Vagina (tissue), 2 donors: ENCODE data around the gene VSTM1.

Source experiments
- POLR2A ChIP-seq, 2 donors: fragments of 450-650 bp; IDR thresholded peaks; one replicate each; pipeline ENCODE4 v1.6.1; 2017; ENCODE audit warnings: antibody characterized with exemption in 2 of 2, mild to moderate bottlenecking in 2 of 2, moderate library complexity in 2 of 2
- POLR2AphosphoS5 ChIP-seq, 2 donors: sonication (generic); formaldehyde crosslinking; IDR thresholded peaks; one replicate each; pipeline ENCODE4 v1.9.0; 2017; ENCODE audit warnings: antibody characterized with exemption in 2 of 2, mild to moderate bottlenecking in 2 of 2, low read depth in 1 of 2; ENCODE audit not compliant: insufficient read depth in 1 of 2
- TF ChIP-seq, protein P1 (sequence below), 3 experiments: fragments of 450-650 bp in 2 of 3; fragments of 200-600 bp in 1 of 3; sonication (generic) in 1 of 3; IDR thresholded peaks; one replicate each; pipeline ENCODE4 v1.5.1; 2017 to 2019; ENCODE audit warnings: antibody characterized with exemption in 3 of 3, mild to moderate bottlenecking in 2 of 3, moderate library complexity in 2 of 3

DNA sequence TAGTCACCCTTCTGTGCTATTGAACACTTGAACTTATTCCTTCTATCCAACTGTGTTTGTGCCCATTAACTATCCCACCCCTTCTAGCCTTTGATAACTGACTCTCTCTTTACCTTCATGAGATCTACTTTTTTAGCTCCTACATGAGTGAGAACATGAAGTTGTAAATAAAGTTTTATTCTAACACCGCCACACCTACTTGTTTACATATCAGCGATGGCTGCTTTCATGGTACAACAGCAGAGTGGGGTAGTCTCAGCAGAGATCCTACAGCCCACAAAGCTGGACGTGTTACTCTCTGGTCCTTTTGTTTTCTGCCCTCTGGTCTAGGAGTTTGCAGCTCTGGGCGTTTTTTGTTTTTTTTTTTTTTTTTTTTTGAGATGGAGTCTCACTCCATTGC is 23.7 kb downstream of the VSTM1 start:
- TF ChIP-seq POLR2A (IDR thresholded peaks at IDR 0.05), result no peak
- TF ChIP-seq, protein P1, sequence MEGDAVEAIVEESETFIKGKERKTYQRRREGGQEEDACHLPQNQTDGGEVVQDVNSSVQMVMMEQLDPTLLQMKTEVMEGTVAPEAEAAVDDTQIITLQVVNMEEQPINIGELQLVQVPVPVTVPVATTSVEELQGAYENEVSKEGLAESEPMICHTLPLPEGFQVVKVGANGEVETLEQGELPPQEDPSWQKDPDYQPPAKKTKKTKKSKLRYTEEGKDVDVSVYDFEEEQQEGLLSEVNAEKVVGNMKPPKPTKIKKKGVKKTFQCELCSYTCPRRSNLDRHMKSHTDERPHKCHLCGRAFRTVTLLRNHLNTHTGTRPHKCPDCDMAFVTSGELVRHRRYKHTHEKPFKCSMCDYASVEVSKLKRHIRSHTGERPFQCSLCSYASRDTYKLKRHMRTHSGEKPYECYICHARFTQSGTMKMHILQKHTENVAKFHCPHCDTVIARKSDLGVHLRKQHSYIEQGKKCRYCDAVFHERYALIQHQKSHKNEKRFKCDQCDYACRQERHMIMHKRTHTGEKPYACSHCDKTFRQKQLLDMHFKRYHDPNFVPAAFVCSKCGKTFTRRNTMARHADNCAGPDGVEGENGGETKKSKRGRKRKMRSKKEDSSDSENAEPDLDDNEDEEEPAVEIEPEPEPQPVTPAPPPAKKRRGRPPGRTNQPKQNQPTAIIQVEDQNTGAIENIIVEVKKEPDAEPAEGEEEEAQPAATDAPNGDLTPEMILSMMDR (IDR thresholded peaks at IDR 0.05), result no peak
- TF ChIP-seq POLR2AphosphoS5 (IDR thresholded peaks at IDR 0.05; ENCODE audit: insufficient read depth in 1 of 2, low read depth in 1 of 2), result no peak
